Cerebellar cortex (tissue), 1 donor: ENCODE measurements around the gene RANGAP1.

ENCODE experiments used
- DNase-seq: peaks from one replicate; pipeline ENCODE4 v3.0.0-alpha.2; 2015; ENCODE audit warnings: low spot score

RANGAP1 gene

GRCh38 chr22:41234815-41235695 is 50.9 kb downstream of the RANGAP1 start:
- DNase-seq = peak; percentile 48

GRCh38 chr22:41231369-41231768 is 54.6 kb downstream of the RANGAP1 start:
- DNase-seq = no peak

- DNase-seq = no peak
Measured at GRCh38 chr22:41230401-41230785, 55.6 kb downstream of the RANGAP1 start.

- DNase-seq = no peak
Measured at GRCh38 chr22:41229730-41230400, 56.1 kb downstream of the RANGAP1 start.

- DNase-seq = no peak
Measured at GRCh38 chr22:41229215-41229614, 56.8 kb downstream of the RANGAP1 start.

GRCh38 chr22:41226723-41227655 is 59.0 kb downstream of the RANGAP1 start:
- no peak for DNase-seq

- no peak for DNase-seq
Measured at GRCh38 chr22:41223535-41223934, 62.5 kb downstream of the RANGAP1 start.

- DNase-seq = no peak
Measured at GRCh38 chr22:41222846-41223507, 63.0 kb downstream of the RANGAP1 start.

- DNase-seq = no peak
Measured at GRCh38 chr22:41217553-41218157, 68.3 kb downstream of the RANGAP1 start.

GRCh38 chr22:41216984-41217383 is 69.0 kb downstream of the RANGAP1 start:
- DNase-seq = no peak

GRCh38 chr22:41215926-41216325 is 70.1 kb downstream of the RANGAP1 start:
- DNase-seq = no peak

- no peak for DNase-seq
Measured at GRCh38 chr22:41215409-41215808, 70.6 kb downstream of the RANGAP1 start.

- DNase-seq = no peak
Measured at GRCh38 chr22:41206719-41207118, 79.3 kb downstream of the RANGAP1 start.

GRCh38 chr22:41204992-41205900 is 80.7 kb downstream of the RANGAP1 start, which contains the start of gene L3MBTL2:
L3MBTL2 (plus strand) TSS chr22:41205312; CDS start chr22:41205363, 51 bp downstream.
- DNase-seq = peak; percentile 99

- DNase-seq = no peak
Measured at GRCh38 chr22:41204066-41204465, 81.9 kb downstream of the RANGAP1 start.

GRCh38 chr22:41203118-41203517 is 82.9 kb downstream of the RANGAP1 start:
- no peak for DNase-seq

GRCh38 chr22:41201141-41201540 is 84.8 kb downstream of the RANGAP1 start:
- no peak for DNase-seq

- DNase-seq = peak; percentile 45
Measured at GRCh38 chr22:41198027-41198580, 87.9 kb downstream of the RANGAP1 start.
